GM19455 (cell line): ENCODE measurements around the gene EVI5.
"Not testable (repeated sequence)": the region's sequence is repeated elsewhere in the genome, so short reads cannot be mapped to it uniquely, and the experiment has no call there.

Experiments used
- ATAC-seq: cut with Tn5 transposase; IDR thresholded peaks from one replicate; pipeline ENCODE4 v1.9.1; 2021; ENCODE audit not compliant: unreplicated experiment

Gene EVI5

GRCh38 chr1:92695104-92695503 lies 89.8 kb downstream of the EVI5 start:
- ATAC-seq: no peak

- ATAC-seq: no peak
These were observed 93.0 kb downstream of the EVI5 start for GRCh38 chr1:92691925-92692324.

- no peak for ATAC-seq
These were observed 94.5 kb downstream of the EVI5 start for GRCh38 chr1:92690212-92690906.

GRCh38 chr1:92679980-92680379 lies 104.9 kb downstream of the EVI5 start:
- no peak for ATAC-seq

GRCh38 chr1:92663775-92664174 lies 121.1 kb downstream of the EVI5 start:
- ATAC-seq: no peak

- no peak for ATAC-seq
These were observed 122.9 kb downstream of the EVI5 start for GRCh38 chr1:92662048-92662447.

GRCh38 chr1:92657701-92658100 lies 127.2 kb downstream of the EVI5 start:
- no peak for ATAC-seq

- no peak for ATAC-seq
These were observed 129.6 kb downstream of the EVI5 start for GRCh38 chr1:92655197-92655801.

GRCh38 chr1:92653605-92654381 lies 131.1 kb downstream of the EVI5 start:
- ATAC-seq: no peak

GRCh38 chr1:92640686-92641085 lies 144.2 kb downstream of the EVI5 start:
- ATAC-seq: not testable (repeated sequence)

- ATAC-seq: no peak
These were observed 146.4 kb downstream of the EVI5 start for GRCh38 chr1:92638498-92638897.

GRCh38 chr1:92635203-92635602 lies 149.7 kb downstream of the EVI5 start:
- ATAC-seq: not testable (repeated sequence)

GRCh38 chr1:92623187-92623778 lies 161.6 kb downstream of the EVI5 start:
- ATAC-seq: no peak

GRCh38 chr1:92619466-92620189 lies 165.3 kb downstream of the EVI5 start:
- ATAC-seq: no peak

GRCh38 chr1:92601044-92601443 lies 183.9 kb downstream of the EVI5 start:
- no peak for ATAC-seq

GRCh38 chr1:92599184-92599583 lies 185.7 kb downstream of the EVI5 start:
- ATAC-seq: peak; percentile 61

GRCh38 chr1:92589361-92589760 lies 195.5 kb downstream of the EVI5 start:
- not testable (repeated sequence) for ATAC-seq

GRCh38 chr1:92587445-92587844 lies 197.5 kb downstream of the EVI5 start:
- no peak for ATAC-seq

GRCh38 chr1:92585831-92586230 lies 199.1 kb downstream of the EVI5 start:
- no peak for ATAC-seq

- peak; percentile 23 for ATAC-seq
These were observed 200.1 kb downstream of the EVI5 start for GRCh38 chr1:92584810-92585209.
